ENCODE measurements around the gene OSBPL10. TPM values are rescaled to one million over a fixed set of nuclear protein-coding genes. Genes with fewer than 3 reads are reported as not detected.

The OSBPL10 gene
- polyA plus RNA-seq, 1 donor: 10.9 TPM

DNA sequence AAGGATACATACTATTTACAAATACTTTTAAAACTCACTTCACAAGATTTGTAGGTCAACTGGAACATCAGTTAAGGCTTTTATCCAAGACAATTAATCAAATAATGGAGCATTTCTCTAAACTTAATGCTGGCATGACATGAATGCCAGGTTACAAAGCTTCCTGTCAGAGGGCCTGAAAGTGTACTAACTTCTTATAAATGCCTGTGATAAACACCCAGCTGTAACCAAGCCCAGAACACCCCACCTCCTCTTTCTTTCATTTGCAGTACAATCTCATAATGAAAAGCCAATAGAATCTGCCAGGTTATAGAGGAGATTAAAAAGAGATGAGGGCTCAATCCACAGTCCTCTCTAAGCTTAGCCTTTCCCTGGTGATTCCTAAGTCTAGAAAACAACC is 214.4 kb downstream of the OSBPL10 start:
- no peak for DNase-seq

DNA sequence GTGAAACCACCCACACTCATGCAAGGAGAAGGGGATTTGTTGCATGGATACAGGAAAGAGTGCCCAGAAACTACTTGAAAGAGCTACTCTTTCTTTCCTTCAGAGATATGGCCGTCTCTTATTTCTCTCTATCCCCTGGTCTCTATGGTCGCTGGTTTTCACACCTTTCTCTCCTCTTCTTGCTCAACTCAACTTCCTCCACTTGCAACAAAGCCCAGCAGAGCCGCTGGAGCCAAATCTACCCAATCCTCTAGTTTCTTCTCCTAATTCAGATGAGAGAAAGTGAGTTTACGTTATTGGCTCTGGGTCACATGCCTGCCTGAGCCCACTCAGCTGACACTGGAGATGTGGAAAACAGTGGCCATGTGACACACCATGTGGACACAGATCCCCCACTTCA is 215.2 kb downstream of the OSBPL10 start:
- no peak for DNase-seq

DNA sequence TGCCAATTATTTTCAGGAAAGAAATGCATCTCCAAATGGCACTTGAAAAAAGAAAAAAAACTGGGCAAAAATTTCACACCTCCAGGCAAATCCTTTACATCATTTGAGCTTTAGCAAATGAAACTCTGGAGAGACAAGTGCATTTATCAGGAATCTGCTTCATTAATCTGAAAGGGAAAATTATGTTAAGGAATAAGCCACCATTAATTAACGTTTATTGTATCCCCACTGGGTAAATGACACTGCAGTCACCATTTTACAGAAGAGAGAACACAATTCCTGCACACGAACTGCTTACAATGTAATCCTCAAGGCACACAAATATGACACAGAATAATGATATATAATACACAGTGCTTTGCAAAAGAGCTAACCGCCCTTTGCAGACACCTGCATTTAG is 217.3 kb downstream of the OSBPL10 start:
- DNase-seq: no peak

DNA sequence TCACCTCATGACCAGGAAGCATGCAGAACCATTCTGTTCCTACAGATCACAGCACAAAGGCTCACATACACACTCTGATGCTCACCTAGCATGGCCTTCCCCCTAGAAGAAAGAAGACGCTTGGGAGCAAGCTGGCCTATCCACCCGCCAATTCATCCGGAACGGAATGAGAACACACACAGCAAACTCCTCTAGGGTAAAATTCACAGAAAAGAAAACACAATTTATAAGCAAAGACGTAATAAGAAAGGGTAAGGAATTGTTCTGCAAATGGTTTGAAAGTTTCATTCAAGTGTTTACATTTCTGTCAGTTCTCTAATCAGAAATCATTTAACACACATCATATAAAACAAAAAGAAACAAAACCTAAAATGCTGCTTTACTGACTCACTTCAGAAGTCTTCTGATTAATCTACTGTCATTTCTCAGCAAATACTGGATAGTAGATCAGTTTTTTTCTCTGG is 218.1 kb downstream of the OSBPL10 start:
- no peak for DNase-seq

DNA sequence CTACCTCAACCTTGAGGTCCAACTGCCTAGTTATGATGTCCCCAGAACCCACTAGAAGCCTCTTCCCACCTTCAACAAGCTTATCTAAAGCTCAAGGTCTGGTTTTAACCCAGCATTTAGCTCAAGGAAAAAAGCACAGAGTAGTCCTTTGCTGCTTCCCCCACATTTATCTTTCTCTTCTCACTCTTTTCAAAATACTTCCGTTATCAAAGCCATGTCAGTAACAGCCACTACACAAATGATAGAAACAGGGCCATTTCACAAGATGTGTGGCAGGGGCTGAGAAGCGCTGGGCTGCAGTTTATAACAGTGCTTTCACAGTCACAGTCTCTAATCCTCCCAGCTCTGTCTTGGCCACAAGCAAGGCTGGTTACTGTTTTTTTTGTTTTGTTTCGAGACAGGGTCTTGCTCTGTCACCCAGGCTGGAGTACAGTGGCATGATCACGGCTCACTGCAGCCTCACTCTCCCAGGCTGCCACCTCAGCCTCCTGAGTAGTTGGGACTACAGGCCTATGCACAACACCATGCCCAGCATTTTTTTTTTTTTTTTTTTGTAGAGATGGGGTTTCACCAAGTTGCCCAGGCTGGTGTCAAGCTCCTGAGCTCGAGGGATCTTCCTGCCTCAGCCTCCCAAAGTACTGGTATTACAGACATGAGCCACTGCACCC is 218.8 kb downstream of the OSBPL10 start:
- no peak for DNase-seq

DNA sequence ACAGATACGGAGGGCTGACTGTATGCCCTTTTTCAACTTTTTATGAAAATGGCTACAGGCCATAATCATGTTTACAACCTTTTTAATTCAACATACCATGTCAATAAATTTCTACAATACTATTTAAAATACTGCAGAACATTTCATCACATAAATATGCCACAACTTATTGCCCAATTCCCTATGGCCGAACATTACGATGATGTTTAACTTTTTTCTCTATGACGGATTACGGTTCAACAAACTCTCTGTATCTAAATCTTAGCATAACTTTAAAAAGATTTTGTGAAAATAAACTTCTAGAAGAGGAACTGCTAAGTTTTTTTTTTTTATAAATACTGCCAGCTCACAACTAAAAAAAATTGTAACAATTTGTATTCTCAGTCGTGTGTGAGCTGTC is 220.4 kb downstream of the OSBPL10 start:
- no peak for DNase-seq

DNA sequence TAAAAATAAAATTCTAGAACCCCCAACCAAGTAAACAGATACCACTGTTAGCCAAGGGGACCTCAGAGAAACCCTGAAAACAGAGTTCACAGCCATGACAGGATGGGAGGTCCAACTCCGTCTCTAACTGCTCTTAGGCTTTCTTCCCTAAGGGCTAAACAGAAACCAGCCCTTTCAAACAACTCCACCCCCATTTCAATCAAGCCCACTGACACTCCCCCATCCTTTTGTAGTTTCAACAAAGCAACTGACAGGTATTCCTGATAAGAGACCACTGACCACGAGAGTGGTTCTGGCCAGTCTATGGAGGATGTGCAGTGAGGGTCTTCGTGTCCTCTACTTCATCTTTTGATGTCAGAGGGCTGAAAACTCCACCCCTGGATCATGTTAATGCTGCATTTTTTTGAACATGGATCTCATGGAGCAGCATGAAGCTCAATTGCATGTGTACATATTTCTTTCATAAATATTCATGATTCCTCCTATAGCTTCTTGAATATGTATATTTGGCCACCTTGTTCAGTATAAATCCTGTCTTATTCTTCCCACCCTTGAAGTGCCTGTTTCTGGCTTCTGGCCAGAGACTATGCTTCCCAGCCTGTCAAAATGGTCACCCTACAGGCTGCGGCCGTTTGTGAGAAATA is 222.6 kb downstream of the OSBPL10 start:
- DNase-seq: no peak

DNA sequence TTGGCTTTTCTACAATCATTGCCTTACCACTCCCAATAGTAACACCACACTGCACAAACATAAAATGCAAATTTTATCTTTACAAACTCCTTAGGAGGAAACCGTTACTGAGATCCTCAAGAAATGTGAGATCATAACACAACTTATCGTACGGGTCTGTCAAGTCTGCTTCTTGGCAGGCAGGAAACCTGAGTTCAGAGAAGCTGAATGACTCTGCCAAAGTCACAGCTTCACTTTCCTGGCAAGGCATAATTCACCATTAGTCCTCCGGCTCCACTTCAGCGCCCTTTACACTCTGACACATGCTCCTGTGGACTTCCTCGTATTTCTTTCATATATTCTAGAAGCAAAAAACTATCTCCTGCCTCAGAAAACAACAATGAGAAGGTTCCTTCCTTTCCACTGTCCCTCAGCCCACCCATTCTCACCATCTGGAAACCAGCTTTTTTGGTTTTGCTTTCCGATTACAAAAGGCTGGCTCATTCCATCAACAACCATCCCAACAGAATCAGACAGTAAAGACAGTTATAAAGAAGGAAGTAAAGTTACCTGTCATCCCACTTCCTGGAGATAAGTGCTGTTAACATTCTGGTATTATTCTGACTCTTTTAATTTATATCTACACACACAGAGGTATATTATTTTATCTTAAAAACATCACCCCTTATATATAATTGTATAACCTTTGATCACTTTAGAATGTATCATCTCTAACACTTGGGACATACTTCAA is 225.0 kb downstream of the OSBPL10 start:
- DNase-seq: no peak

DNA sequence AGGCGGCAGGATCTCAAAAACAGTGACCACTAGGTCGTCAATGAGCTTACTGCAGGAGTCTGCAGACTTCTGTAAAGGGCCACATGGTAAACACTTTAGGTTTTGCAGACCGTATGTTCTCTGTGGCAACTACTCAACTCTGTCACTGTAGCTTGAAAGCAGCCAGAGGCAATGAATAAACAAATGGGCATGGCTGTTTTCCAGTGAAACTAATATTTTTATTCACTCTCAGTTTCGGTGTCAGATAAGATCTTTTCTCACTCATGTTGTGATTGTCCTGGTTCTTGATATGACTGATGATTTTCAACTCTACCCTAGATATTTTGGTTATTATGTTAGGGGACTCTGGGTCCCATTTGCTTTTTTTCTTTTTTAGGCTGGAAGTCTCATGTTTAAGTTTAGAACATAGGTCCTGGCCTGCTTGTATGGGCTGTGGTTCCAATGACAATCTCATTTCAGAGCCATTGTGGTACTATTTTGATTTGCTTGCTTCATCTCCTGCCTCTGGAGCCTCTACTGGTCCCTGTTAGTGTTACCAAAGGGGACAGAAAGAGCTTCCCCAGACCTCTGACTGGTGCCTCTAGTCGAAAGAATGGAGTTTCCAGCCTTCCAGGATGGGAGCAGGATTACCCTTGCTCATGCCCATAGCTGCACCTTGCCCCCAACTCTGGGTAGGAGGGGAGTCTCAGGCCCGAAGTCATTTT is 226.3 kb downstream of the OSBPL10 start:
- DNase-seq: no peak

DNA sequence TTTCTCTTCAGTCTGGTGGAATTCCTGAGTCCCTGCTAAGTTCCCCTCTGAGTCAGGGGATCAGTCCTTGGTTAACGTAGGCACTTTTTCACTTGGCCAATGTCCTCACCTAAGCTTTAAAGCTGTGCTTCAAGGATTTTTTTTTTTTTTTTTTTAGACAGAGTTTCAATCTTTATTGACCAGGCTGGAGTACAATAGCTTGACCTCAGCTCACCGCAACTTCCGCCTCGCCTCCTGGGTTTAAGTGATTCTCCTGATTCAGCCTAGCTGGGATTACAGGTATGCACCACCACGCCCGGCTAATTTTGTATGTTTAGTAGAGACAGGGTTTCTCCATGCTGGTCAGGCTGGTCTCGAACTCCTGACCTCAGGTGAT is 228.0 kb downstream of the OSBPL10 start:
- no peak for DNase-seq

DNA sequence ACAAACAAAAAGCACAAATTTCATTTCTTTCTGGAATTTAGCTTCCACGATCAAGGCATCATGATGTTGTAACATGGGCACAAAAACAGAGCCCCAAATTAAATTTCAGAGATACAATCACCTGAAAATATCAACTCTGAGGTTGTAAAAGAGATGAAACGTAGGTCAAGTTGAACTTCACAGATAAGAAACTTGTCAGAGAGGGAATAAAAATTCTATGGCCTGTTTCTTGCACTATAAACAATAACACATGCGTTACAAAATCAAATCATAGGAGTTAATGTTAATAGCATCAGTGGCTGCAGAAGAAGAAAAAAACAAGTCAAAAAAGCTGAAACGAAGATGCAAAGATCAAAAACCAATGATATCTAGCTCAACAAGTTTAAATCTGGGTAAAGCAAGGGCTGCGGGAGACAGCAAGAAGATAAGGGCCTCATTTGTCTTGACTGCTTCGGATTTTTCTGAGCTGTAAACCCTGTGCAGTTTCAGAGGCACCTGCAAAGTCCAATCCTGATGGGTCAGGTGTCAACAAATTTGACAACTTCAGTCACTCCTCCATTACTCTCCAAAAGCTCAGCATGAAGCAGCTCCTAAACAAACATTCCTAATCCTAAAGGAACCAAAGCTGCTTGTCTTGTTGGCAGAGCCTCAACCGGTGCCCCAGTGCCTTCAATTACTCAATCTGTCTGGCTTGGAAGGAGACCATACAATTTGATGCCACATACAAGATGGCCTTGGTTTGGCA is 228.6 kb downstream of the OSBPL10 start:
- no peak for DNase-seq

DNA sequence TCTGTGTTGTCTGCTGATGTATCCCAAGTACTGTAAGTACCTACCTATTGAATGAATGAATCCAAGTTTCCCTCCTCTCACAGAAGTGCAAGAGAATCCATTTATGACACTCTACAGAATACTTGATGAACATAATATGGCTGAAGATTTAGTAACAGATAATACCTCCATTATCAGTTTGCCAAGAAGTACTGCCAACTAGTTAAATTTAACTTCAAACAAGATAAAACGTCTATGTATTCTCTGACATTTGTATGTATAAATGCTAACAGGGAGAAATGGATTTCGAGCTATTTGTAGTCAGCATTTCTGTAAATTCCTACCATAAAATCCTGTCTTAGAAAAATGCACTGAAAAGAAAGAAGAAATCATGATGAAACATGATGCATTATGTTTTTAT is 230.7 kb downstream of the OSBPL10 start:
- no peak for DNase-seq

DNA sequence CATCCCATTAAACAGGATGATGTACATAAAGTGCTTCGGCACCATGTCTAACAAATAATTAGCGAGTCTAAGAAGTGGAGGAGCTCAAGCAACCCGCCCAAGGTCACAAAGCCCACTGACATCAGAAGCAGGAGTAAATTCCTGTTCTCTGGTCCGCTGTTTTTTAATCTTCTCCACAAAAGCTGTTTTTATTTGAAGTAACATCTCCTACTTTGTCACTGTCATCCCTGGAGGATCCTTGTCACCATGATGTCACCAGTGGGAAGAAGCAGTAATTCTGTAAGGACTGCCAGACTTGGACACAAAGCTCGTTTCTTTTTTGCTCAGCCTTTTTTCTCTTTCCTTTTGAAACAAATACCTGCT is 232.1 kb downstream of the OSBPL10 start:
- DNase-seq: no peak

DNA sequence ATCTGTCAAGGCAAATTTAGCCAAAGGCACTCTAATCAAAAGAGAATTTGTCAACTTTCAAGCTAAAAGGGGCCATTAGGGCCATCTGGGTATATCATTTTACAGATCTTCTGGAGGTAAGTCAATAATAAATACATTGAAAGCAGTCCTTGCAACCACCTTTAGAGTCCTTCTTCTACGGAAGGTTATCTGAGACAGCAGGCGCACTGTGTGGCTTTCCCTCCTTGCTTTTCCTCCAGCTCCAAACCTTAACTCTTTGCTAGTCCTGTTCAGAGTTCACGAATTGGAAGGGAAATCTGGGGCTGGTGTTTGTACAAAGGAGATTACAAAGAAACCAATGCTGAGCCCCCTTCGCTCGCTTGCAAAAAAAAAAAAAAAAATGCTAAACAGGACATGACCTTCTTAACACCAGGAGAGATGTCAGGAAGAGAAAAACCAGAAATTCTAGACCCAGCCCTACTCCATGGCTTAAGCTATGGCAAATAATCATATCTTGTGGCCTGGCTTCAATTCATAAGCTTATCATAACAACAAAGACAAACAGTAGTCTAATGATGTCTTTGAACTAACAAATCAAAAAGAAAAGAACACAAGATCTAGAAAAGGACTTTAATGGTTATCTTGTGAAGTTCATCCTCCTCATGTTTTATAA is 232.7 kb downstream of the OSBPL10 start:
- no peak for DNase-seq

DNA sequence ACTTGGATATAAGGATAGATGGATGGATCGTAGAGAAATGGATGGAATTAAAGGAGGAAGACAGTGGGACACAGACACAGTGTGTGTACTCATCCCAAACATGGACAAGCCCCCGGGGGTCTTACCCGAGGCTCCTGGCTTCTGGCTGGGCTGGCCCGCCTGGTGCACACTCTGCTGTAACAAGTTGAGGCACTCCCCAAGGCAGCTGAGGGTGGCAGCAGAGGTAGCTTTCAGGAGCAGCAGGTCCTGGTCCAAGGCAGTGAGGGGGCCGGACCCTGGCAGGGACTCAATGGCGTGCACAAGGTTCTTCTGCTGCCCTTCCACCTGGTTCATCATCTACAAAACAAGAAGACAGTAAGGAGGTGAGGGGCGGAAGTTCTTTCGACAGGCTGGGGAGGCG is 233.3 kb downstream of the OSBPL10 start:
- DNase-seq: no peak

DNA sequence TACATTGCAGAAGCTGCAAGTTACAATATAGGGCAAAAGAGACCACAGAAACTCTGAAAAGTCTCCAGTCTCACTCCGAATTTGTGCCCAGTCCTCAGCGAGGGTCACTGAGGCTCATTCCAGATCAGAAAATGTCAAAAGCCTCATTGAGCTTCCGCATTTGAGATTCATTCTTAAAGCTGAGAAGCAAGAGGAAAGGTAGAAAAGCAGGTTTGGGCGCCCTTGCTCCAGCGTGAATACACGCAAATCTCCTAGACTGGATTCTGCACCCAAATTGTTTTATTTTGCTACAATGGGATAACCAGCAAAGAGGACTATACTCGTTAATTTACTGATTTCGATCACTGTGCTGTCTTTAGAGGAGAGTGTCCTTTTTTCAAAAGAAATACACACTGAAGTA is 236.1 kb downstream of the OSBPL10 start:
- no peak for DNase-seq

DNA sequence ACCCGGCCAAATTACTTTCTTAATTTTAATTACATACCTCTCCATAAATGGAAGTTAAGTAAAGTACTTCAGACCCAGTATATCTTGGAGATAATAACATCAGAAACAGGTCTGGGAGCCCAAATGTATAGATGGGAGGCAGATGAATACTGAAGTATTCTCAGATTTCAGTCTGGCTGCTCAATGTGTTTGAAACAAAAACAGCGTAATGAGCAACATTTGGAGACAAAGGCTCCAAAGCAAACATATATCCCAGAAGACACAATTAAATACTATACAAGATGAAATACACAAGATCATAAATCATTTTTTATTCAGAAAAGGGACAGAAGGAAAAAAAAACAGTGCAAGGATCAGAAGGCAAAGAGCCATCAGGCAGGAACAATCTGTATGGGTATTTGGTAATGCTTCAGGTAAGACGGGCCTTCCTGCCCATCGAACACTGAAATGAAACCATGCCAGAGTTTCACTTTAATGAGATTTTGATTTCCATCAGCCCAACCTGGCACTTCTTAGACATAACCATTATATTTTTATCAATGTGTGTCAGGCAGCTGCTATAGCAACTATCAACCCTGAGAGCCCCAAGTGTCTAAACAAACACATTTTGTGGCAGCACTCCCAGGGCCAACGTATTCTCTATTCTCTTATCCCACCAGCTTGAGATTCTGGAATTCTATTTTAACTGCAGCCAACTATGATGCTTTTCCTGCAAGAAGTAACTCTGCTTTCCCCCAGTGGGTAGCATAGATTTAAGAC is 237.6 kb downstream of the OSBPL10 start:
- DNase-seq: no peak

DNA sequence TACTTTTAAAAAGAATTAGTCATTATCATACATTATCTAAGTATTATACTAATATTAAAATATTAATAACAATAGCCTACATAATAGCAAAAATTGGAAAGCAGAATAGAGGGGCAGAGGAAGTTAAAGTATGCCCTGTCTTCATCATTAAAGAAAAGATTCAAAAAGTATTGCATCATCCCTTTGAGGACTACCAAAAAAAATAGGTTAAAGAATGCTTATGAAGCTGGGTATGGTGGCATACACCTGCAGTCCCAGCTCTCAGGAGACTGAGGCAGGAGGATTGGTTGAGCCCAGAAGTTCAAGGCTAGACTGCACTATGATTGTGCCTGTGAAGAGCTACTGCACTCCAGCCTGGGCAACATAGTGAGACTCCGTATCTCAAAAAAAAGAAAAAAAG is 240.7 kb downstream of the OSBPL10 start:
- DNase-seq: no peak

DNA sequence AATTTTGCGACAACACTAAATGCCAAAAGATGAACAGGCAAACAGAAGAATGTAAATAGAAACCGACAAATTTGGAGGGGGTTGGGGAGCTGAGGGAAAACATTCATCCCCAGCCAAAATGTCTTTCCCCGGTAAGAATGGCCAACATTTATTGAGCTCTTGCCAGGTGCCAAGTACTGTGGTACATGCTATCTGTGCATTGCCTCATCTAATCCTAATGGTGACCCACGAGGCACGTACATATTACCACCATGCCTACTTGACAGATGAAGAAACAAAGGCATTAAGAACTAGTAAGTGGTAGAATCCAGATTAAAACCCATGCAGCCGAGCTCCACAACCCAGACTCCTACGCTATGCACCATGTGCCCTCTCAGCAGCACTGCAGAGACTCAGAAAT is 242.7 kb downstream of the OSBPL10 start:
- DNase-seq: no peak

DNA sequence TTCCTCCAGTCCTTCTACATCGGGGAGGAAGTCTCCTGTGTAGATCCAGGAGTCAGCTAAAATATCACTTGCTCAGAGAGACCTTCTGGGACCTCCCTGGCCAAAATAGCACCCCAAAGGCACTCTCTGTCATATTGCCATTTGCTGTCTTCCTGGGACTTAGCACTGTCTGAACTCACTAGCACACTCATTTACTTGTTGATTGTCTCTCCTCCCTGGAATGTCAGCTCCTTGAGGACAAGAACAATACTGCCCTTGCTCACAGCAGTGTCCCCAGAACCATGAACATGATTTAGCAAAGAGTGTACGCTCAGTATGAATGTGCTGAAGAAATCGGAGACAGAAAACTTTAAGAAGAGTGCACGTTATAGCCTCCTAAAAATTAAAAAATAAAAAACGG is 245.4 kb downstream of the OSBPL10 start:
- DNase-seq: no peak

DNA sequence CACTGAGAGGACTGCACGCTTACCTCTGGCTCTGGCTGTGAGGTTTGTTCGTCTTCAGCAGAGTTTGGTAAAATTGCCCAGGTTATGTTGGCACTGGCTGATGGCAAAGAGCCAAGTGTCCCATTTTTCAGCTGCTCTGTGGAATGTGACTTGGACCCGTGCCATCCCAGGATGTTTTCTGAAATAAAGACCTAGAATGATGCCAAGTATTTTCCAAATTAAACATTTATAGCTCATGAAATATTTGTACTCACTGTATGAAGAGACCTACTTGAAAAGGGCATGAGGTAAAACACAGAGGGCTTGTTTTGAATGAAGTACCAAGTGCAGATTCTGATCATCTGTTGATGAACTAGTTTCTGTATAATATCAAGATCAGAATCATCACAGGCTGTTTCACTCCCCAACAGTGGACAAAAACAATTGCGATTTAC is 247.8 kb downstream of the OSBPL10 start:
- DNase-seq: no peak
